Activated CD8-positive, alpha-beta T cell treated with anti-CD3 and anti-CD28 coated beads, Interleukin-2, amount 10 ng/mL, durations not matched to agents 7 days and 5 days (primary cell): Measurements from ENCODE around the gene DIP2C. TPM values are rescaled to one million over a fixed set of nuclear protein-coding genes. Genes with fewer than 3 reads are reported as not detected.
"Not testable (repeated sequence)": the region's sequence is repeated elsewhere in the genome, so short reads cannot be mapped to it uniquely, and the experiment has no call there.

Source experiments
- ATAC-seq: fragments of 150-1000 bp; cut with Tn5 transposase; one replicate; pipeline ENCODE4 v1.10.0; 2021; ENCODE audit warnings: moderate library complexity
- CTCF ChIA-PET: fragments of 350-600 bp; sonication (Branson Sonifier 250); formaldehyde crosslinking; loops from one replicate; lab custom pipeline; 2021; ENCODE audit warnings: antibody characterized with exemption; lab: Charles Lee
- POLR2A ChIA-PET: fragments of 350-600 bp; sonication (Branson Sonifier 250); formaldehyde crosslinking; loops from one replicate; lab custom pipeline; 2021; ENCODE audit warnings: antibody characterized with exemption; lab: Charles Lee
- DNase-seq: peaks from one replicate; pipeline ENCODE4 v3.0.0-alpha.2; 2020
- H3K27ac Mint-ChIP-seq: one replicate; pipeline ENCODE4 v1.8.0; 2021; ENCODE audit warnings: mild to moderate bottlenecking, mixed read lengths
- H3K27me3 Mint-ChIP-seq: one replicate; pipeline ENCODE4 v1.8.0; 2021; ENCODE audit warnings: low read depth, mixed read lengths
- H3K36me3 Mint-ChIP-seq: one replicate; pipeline ENCODE4 v1.8.0; 2021; ENCODE audit warnings: low read depth, mixed read lengths
- H3K4me1 Mint-ChIP-seq: one replicate; pipeline ENCODE4 v1.8.0; 2021; ENCODE audit warnings: low read depth, mixed read lengths
- H3K4me3 Mint-ChIP-seq: one replicate; pipeline ENCODE4 v1.8.0; 2021; ENCODE audit warnings: mild to moderate bottlenecking, mixed read lengths
- H3K9me3 Mint-ChIP-seq: one replicate; pipeline ENCODE4 v1.8.0; 2022; ENCODE audit warnings: mixed read lengths; ENCODE audit not compliant: insufficient read depth
- total RNA-seq, 2 experiments: library from RNA; stranded (reverse); gene quantifications; one replicate each; pipeline ENCODE4 v1.2.3, GENCODE V29; 2021

The DIP2C gene
- total RNA-seq, 2 experiments from 2014 or later, result 0.34 to 0.39 TPM

DNA sequence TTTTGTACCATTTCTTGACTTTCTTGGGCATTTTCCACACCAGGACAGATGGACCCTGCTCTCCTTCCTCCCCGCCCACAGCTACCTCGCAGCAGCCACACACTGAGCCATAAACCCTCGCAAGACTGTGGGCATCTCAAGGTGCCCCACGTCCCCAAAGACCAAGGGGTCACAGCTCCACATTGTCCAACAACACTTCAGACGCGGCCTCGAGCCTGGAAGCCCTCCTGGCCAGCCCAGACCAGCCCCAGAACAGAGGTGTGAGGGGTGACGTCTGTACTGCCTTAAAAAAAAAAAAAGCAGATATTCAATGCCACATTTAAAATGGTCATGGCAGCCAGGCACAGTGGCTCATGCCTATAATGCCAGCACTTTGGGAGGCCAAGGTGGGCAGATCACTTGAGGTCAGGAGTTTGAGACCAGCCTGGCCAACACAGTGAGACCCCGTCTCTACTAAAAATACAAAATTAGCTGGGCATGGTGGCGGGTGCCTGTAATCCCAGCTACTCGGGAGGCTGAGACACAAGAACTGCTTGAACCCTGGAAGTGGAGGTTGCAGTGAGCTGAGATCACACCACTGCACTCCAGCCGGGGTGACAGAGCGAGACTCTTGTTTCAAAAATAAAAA lies 36.5 kb downstream of the DIP2C start:
- H3K36me3 Mint-ChIP-seq, CTCF ChIA-PET, ATAC-seq, H3K27me3 Mint-ChIP-seq, H3K4me1 Mint-ChIP-seq, POLR2A ChIA-PET, DNase-seq, H3K4me3 Mint-ChIP-seq, H3K27ac Mint-ChIP-seq, H3K9me3 Mint-ChIP-seq: not testable (repeated sequence)

DNA sequence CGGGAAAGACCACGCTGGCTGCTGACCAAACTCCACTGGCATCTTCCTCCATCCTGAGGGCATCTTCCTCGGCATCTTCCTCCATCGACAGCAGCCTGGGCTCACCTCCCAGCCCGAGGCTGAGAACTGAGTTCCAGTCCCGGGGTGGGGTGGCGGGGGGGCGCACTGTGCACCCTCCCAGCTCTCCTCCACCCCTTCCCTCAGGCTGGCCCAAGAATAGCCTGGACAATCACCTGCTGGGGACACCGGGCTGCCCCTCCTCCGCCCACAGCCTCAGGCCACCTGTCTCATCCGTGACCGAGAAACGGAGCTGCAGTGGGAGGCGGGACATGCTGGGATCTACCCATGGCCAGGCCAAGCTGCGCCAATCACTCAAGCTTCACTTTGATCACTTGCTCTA lies 37.2 kb downstream of the DIP2C start:
- H3K27me3 Mint-ChIP-seq, result no peaks in the 10 kb centered on the region
- ATAC-seq (no peak), DNase-seq (no peak)
- H3K4me1 Mint-ChIP-seq, result no peaks in the 10 kb centered on the region
- no peak overlapping the region for H3K4me3 Mint-ChIP-seq
- no peak overlapping the region for H3K27ac Mint-ChIP-seq
- POLR2A ChIA-PET, result no interaction called here
- CTCF ChIA-PET, result no interaction called here
- no peaks in the 10 kb centered on the region for H3K9me3 Mint-ChIP-seq
- H3K36me3 Mint-ChIP-seq, result no peaks in the 10 kb centered on the region

DNA sequence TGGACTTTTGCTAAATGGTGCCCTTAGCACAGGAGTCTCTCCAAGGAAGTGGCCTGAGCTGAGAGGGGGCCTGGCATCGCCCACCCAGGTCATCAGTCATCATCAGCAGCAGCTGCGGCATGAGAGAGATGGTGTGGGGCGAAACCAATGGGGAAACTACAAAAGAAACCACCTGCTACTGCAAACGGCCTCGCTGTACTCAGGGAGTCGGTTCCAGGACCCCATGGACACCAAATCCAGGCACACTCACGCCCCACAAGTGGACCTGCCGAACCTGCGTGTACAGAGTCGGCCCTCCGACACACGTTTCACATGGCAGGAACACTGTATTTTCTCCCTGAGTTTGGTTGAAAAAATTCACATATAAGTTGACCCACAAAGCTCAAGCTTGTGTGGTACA lies 37.8 kb downstream of the DIP2C start:
- ATAC-seq (no peak), DNase-seq (no peak)
- no peak overlapping the region for H3K27ac Mint-ChIP-seq
- ChIA-PET CTCF (no interaction called here), POLR2A (no interaction called here)
- no peaks in the 10 kb centered on the region for H3K27me3 Mint-ChIP-seq
- H3K4me3 Mint-ChIP-seq, result no peak overlapping the region
- no peaks in the 10 kb centered on the region for H3K36me3 Mint-ChIP-seq
- no peaks in the 10 kb centered on the region for H3K4me1 Mint-ChIP-seq
- no peaks in the 10 kb centered on the region for H3K9me3 Mint-ChIP-seq

DNA sequence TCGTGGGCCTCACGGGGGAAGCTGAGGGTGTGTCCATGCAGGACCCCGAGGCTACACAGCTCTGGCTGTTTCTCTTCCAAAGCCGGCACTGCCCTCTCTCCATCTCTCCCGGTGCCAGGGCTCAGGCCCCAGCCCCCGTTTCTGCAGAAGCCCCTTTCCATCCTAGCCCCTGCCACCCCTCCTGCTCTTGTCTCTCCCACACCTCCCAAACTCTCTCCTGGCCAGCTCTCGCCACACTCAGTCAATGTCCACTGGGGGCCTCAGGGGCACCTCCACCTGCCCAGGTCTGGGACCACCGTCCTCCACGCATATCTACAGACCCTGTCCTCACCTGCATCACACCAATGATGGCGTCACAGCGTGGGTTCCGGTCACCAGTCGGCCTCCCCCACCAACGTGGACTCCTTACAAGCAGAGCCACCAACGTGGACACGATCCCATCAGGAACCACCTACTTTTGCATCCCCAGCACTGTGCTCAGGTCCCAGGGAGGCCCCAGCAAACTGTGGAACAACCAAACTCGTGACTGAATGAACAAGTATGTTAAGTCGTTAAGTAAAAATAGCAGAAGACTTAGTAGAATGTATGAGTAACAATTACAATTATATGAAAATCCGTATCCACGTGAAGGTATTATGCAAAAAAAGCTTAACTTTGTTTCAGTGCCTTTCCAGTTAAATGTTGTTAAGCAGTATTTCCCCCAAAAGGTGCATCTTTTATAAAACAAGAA lies 38.4 kb downstream of the DIP2C start:
- no peak overlapping the region for H3K4me3 Mint-ChIP-seq
- no peak for DNase-seq
- POLR2A ChIA-PET, result no interaction called here
- no peaks in the 10 kb centered on the region for H3K4me1 Mint-ChIP-seq
- ATAC-seq, result no peak
- no peaks in the 10 kb centered on the region for H3K27me3 Mint-ChIP-seq
- CTCF ChIA-PET, result no interaction called here
- H3K36me3 Mint-ChIP-seq, result no peaks in the 10 kb centered on the region
- H3K27ac Mint-ChIP-seq, result no peak overlapping the region
- H3K9me3 Mint-ChIP-seq, result no peaks in the 10 kb centered on the region

DNA sequence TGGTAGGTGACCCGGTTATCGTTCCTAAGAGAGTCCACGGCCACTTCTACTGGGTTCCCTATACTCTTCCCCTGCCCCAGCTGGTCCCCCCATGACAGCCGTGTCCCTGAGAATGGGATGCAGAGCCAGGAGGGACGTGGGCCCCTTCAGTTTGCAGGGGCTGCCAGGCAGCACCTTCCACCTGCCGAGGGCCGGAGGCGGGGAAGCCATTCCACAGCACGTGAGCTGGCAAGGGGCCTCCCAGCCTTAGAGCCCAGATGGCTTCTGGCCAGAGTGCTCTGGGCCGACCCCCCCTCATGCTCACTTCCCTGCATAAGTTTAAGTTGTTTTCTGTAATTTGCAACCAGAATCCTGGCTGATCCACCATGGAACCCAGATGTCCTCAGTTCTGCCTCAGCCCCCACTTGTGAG lies 39.0 kb downstream of the DIP2C start:
- H3K9me3 Mint-ChIP-seq, result no peaks in the 10 kb centered on the region
- DNase-seq, result no peak
- POLR2A ChIA-PET, result no interaction called here

DNA sequence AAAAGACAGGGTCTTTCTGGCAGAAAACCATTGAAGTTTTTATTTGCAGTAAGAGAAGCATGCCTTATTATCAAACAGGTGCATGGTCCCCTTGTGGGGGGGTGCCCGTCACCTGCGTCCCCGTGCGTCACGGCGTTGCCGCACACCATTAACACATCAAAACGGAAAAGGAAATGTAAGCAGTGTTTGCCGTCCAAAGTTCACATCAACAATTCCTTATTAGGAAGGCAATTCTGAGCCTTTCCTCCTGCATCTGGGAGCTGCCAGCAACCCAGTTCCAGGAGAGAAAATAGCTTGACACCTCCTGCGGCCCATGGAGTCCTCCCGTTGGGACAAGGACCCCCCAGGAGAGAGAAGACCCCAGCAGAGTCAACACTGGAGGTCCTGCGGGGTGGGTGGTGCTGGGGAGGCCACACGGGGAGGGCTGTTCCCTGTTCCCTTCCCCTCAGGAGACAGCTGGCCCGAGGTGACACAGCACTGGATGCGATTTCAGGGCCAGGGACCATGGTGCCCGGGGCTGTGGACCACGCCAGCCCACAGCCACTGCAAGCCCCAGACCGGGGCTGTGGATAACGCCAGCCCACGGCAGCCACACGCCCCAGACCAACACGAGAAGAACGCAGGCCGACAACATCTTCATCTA lies 39.5 kb downstream of the DIP2C start:
- ChIA-PET CTCF (no interaction called here), POLR2A (no interaction called here)
- H3K9me3 Mint-ChIP-seq, result no peaks in the 10 kb centered on the region
- no peaks in the 10 kb centered on the region for H3K27me3 Mint-ChIP-seq
- H3K36me3 Mint-ChIP-seq, result no peaks in the 10 kb centered on the region
- DNase-seq (no peak), ATAC-seq (no peak)
- no peak overlapping the region for H3K27ac Mint-ChIP-seq
- no peaks in the 10 kb centered on the region for H3K4me1 Mint-ChIP-seq
- no peak overlapping the region for H3K4me3 Mint-ChIP-seq

More for the DNA sequence above, 39.0 kb downstream of the DIP2C start:
- H3K36me3 Mint-ChIP-seq, result no peaks in the 10 kb centered on the region
- H3K27me3 Mint-ChIP-seq, result no peaks in the 10 kb centered on the region
- CTCF ChIA-PET, result no interaction called here
- H3K4me3 Mint-ChIP-seq, result no peak overlapping the region
- no peaks in the 10 kb centered on the region for H3K4me1 Mint-ChIP-seq
- ATAC-seq, result no peak
- no peak overlapping the region for H3K27ac Mint-ChIP-seq

DNA sequence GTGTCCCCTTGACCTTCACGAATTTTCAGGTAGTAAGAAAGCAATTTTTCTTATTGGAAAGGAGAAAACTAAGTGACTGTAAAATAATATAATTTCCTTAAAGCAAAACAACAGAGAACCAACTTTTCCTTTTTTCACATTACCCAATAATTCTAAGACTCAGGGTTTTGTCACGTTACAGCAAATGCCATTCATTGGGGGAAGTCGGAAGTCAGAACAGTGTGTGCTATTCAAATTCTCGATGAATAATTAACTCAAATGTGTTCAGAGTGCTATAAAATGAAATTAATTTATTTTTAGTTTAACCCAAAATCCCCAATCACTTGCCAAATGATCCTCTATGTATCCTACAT lies 40.0 kb downstream of the DIP2C start:
- Mint-ChIP-seq H3K36me3 (no peaks in the 10 kb centered on the region), H3K27ac (no peak overlapping the region), H3K9me3 (no peaks in the 10 kb centered on the region), H3K4me3 (no peak overlapping the region), H3K4me1 (no peaks in the 10 kb centered on the region), H3K27me3 (no peaks in the 10 kb centered on the region)
- POLR2A ChIA-PET, result no interaction called here
- ATAC-seq (no peak), DNase-seq (no peak)
- CTCF ChIA-PET, result no interaction called here

DNA sequence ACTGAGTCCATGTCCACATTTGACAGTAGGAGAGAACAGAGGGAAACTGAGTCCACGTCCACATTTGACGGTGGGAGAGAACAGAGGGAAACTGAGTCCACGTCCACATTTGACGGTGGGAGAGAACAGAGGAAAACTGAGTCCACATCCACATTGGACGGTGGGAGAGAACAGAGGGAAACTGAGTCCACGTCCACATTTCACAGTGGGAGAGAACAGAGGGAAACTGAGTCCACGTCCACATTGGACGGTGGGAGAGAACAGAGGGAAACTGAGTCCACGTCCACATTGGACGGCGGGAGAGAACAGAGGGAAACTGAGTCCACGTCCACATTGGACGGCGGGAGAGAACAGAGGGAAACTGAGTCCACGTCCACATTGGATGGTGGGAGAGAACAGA lies 42.4 kb downstream of the DIP2C start:
- H3K36me3 Mint-ChIP-seq, POLR2A ChIA-PET, H3K4me3 Mint-ChIP-seq, H3K27ac Mint-ChIP-seq, H3K4me1 Mint-ChIP-seq, H3K27me3 Mint-ChIP-seq, ATAC-seq, CTCF ChIA-PET, DNase-seq, H3K9me3 Mint-ChIP-seq: not testable (repeated sequence)

DNA sequence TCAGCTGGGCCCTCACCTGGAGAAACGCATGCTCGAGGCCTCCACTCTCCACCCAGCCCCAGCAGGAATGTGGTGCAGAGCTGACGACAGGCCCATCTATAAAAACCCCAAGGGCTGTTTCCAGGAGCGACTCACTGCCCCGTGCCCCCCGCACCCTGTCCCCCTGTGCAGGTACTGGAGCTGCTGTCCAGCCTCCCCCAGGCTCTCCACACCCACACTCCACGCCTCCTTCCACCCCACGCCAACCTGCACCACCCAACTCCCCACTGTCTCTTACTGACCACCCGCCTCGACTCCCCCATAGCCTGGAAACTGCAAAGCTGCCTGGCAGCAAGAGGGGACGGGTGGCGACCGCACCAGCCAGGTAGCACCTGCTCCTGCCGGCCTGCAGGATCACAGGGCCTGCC lies 43.3 kb downstream of the DIP2C start:
- H3K27ac Mint-ChIP-seq, result no peak overlapping the region

DNA sequence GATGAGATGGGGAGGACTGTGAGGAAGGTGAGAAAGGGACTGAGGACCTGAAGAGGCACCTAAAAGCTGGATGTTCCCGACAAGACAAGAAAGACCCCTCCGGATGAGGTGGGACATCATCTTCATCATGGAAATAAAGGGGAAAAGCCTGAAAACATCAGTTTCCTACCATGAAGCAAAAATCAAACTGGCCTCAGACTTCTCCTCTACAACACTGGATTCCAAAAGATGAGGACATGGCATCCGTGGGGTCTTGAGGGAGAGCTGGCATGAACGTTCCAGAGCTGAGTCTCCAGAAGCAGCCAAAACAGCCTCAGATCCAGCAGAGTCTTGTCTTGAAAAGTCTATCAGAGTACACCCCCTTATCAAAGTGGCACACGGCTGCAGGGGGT lies 44.5 kb downstream of the DIP2C start:
- H3K4me1 Mint-ChIP-seq, result no peaks in the 10 kb centered on the region
- H3K36me3 Mint-ChIP-seq, result no peaks in the 10 kb centered on the region
- no peak overlapping the region for H3K4me3 Mint-ChIP-seq
- H3K27ac Mint-ChIP-seq, result no peak overlapping the region
- no peaks in the 10 kb centered on the region for H3K9me3 Mint-ChIP-seq
- POLR2A ChIA-PET, result no interaction called here
- CTCF ChIA-PET, result no interaction called here
- H3K27me3 Mint-ChIP-seq, result no peaks in the 10 kb centered on the region
- ATAC-seq, result no peak
- no peak for DNase-seq

More for the DNA sequence above, 43.3 kb downstream of the DIP2C start:
- Mint-ChIP-seq H3K36me3 (no peaks in the 10 kb centered on the region), H3K4me3 (no peak overlapping the region), H3K9me3 (no peaks in the 10 kb centered on the region), H3K4me1 (no peaks in the 10 kb centered on the region), H3K27me3 (no peaks in the 10 kb centered on the region)
- ATAC-seq (no peak), DNase-seq (no peak)
- ChIA-PET POLR2A (no interaction called here), CTCF (no interaction called here)

DNA sequence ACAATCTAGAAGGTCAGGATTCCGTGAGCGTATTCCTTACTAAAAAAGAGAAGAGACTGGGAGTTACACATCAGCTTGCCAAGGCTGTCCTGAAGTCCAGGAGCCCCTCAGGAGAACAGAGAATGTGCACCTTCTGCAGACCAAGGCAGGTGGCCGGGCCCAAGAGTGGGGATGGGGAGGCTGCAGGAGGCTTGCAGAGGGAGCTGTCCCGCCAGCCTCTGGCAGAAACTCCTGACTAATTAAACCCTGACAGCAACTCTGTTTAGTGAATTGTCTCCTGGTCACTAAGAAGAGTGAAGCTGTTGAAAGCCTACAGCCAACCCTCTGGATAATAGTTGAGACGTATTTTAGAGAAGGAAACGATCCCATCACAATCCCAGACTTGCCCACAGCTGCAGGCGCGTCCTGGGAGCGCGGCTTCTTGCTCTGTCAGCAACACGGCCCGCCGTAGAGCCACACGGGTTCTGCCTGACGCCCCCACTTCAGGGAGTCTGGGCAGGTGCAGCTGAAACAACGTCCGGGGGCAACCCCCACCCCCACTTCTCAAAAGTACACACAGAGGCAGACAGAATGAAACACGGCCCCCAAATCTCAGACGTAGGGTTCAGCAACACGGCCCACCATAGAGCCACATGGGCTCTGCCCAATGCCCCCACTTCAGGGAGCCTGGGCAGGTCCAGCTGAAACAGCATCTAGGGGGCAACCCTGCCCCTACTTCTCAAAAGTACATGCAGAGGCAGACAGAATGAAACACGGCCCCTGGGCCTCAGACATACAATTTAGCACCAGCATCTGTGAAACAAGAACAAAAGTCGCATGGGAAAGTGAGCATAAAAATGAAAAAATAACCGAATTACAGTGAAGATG lies 45.2 kb downstream of the DIP2C start:
- no peaks in the 10 kb centered on the region for H3K27me3 Mint-ChIP-seq
- DNase-seq (no peak), ATAC-seq (no peak)
- H3K4me1 Mint-ChIP-seq, result no peaks in the 10 kb centered on the region
- H3K9me3 Mint-ChIP-seq, result no peaks in the 10 kb centered on the region
- no peak overlapping the region for H3K4me3 Mint-ChIP-seq
- no peak overlapping the region for H3K27ac Mint-ChIP-seq
- POLR2A ChIA-PET, result interaction anchor here (0.6 kb wide), 1 partner anchor 500 kb away, joined by 3 read pairs; no protein-coding TSS in a partner anchor
- H3K36me3 Mint-ChIP-seq, result no peaks in the 10 kb centered on the region
- CTCF ChIA-PET, result no interaction called here
